ENCODE results near the gene CRYL1. TPM values are rescaled to one million over a fixed set of nuclear protein-coding genes. Genes with fewer than 3 reads are reported as not detected.

The CRYL1 gene
- total RNA-seq, 3 donors from 2014 or later: 27.5 to 68.3 (median 29.0) TPM

GRCh38 chr13:20358022-20358421, 167.6 kb downstream of the CRYL1 start:
- TF ChIP-seq POLR2A (IDR thresholded peaks at IDR 0.05) (no peak), POLR2AphosphoS5 (IDR thresholded peaks at IDR 0.05) (no peak)
- TF ChIP-seq, protein P1, sequence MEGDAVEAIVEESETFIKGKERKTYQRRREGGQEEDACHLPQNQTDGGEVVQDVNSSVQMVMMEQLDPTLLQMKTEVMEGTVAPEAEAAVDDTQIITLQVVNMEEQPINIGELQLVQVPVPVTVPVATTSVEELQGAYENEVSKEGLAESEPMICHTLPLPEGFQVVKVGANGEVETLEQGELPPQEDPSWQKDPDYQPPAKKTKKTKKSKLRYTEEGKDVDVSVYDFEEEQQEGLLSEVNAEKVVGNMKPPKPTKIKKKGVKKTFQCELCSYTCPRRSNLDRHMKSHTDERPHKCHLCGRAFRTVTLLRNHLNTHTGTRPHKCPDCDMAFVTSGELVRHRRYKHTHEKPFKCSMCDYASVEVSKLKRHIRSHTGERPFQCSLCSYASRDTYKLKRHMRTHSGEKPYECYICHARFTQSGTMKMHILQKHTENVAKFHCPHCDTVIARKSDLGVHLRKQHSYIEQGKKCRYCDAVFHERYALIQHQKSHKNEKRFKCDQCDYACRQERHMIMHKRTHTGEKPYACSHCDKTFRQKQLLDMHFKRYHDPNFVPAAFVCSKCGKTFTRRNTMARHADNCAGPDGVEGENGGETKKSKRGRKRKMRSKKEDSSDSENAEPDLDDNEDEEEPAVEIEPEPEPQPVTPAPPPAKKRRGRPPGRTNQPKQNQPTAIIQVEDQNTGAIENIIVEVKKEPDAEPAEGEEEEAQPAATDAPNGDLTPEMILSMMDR (IDR thresholded peaks at IDR 0.05): no peak

DNA sequence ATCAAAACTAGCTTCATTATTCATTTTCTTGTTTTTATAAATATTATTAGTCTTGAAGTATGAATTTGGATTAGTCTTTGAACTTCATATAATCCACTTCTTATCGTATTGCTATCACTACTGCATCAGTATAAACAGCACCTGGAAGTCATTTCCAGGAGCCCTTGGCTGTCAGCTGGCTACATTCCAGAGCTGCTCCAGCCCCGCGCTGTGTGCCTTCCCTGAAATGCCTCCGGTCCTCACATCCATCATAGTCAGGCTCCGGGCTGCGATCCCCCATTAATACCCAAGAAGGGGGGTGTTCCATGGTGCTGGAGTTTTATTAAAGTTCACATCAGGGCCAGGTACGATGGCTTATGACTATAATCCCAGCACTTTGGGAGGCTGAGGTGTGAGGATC, 169.2 kb downstream of the CRYL1 start:
- no peak for TF ChIP-seq POLR2A (IDR thresholded peaks at IDR 0.05)
- no peak for TF ChIP-seq POLR2AphosphoS5 (IDR thresholded peaks at IDR 0.05)
- TF ChIP-seq, protein P1 (IDR thresholded peaks at IDR 0.05): no peak
- H3K36me3 ChIP-seq: no peaks in the 10 kb centered on the region
- no peak overlapping the region for H3K4me3 ChIP-seq
- DNase-seq (ENCODE audit: low spot score in 2 of 2): no peak
- no peaks in the 10 kb centered on the region for H3K4me1 ChIP-seq
- H3K27me3 ChIP-seq: no peaks in the 10 kb centered on the region
- intact Hi-C loops (cut with DNase I; ENCODE audit: low total_unique reads): loop anchor here (5.0 kb wide), 1 partner anchor 1121 kb away; no protein-coding TSS in a partner anchor
- H3K9me3 ChIP-seq: no peaks in the 10 kb centered on the region
- H3K27ac ChIP-seq: no peak overlapping the region

More at GRCh38 chr13:20358022-20358421, 167.6 kb downstream of the CRYL1 start:
- Histone ChIP-seq H3K27me3 (no peaks in the 10 kb centered on the region), H3K4me3 (no peak overlapping the region), H3K9me3 (no peaks in the 10 kb centered on the region), H3K36me3 (no peaks in the 10 kb centered on the region), H3K4me1 (no peaks in the 10 kb centered on the region), H3K27ac (no peak overlapping the region)
- DNase-seq (ENCODE audit: low spot score in 2 of 2): no peak
- intact Hi-C loops (cut with DNase I; ENCODE audit: low total_unique reads): loop anchor here (5.0 kb wide), 1 partner anchor 1119 kb away; no protein-coding TSS in a partner anchor

- Histone ChIP-seq H3K27me3 (no peaks in the 10 kb centered on the region), H3K27ac (no peak overlapping the region), H3K4me1 (no peaks in the 10 kb centered on the region), H3K4me3 (no peak overlapping the region), H3K9me3 (no peaks in the 10 kb centered on the region), H3K36me3 (no peaks in the 10 kb centered on the region)
- no peak for DNase-seq (ENCODE audit: low spot score in 2 of 2)
- TF ChIP-seq, protein P1 (IDR thresholded peaks at IDR 0.05): no peak
- TF ChIP-seq POLR2A (IDR thresholded peaks at IDR 0.05) (no peak), POLR2AphosphoS5 (IDR thresholded peaks at IDR 0.05) (no peak)
- intact Hi-C loops (cut with DNase I; ENCODE audit: low total_unique reads): loop anchor here (5.0 kb wide), 1 partner anchor 1123 kb away; no protein-coding TSS in a partner anchor
Observed at GRCh38 chr13:20354722-20355121, 170.9 kb downstream of the CRYL1 start.

GRCh38 chr13:20353973-20354372, 171.7 kb downstream of the CRYL1 start:
- Histone ChIP-seq H3K9me3 (no peaks in the 10 kb centered on the region), H3K4me1 (no peaks in the 10 kb centered on the region), H3K36me3 (no peaks in the 10 kb centered on the region), H3K4me3 (no peak overlapping the region), H3K27me3 (no peaks in the 10 kb centered on the region), H3K27ac (no peak overlapping the region)
- intact Hi-C loops (cut with DNase I; ENCODE audit: low total_unique reads): no loop called here
- no peak for DNase-seq (ENCODE audit: low spot score in 2 of 2)
- TF ChIP-seq POLR2AphosphoS5 (IDR thresholded peaks at IDR 0.05) (no peak), POLR2A (IDR thresholded peaks at IDR 0.05) (no peak)
- TF ChIP-seq, protein P1 (IDR thresholded peaks at IDR 0.05): peak in 1 of 3 donors; percentile 6

Other genes starting within 250 kb of the CRYL1 start
- gene IFT88, start 41.3 kb upstream of the CRYL1 start, total RNA-seq: 10 to 100 TPM; 13.9 to 35.0 (median 27.9) TPM
- gene IL17D, start 177.8 kb upstream of the CRYL1 start, total RNA-seq: 1 to 10 TPM in 2 of 3 donors, under 1 TPM in 1; 0.73 to 6.7 (median 2.0) TPM
- 10 to 100 TPM in 2 of 3 donors, 1 to 10 TPM in 1; 9.0 to 16.1 (median 13.5) TPM for gene EEF1AKMT1, start 248.1 kb upstream of the CRYL1 start, total RNA-seq

Measured in breast epithelium (tissue), 4 donors.